Ovary (tissue), 10 donors: ENCODE measurements around the gene GATAD2A. TPM values are rescaled to one million over a fixed set of nuclear protein-coding genes. Genes with fewer than 3 reads are reported as not detected.

Experiments used
- DNase-seq, 5 donors: peaks; one replicate each; pipeline ENCODE4 v3.0.0-alpha.2; 2019 to 2020
- H3K27ac ChIP-seq, 2 donors: fragments of 200-600 bp; one replicate each; pipeline versions ENCODE4 v1.5.1 to v1.8.0; 2019 to 2022
- H3K27me3 ChIP-seq: fragments of 200-600 bp; one replicate; pipeline ENCODE4 v1.8.0; 2022
- H3K36me3 ChIP-seq: fragments of 200-600 bp; sonication (generic); one replicate; pipeline ENCODE4 v1.5.1; 2019
- H3K4me1 ChIP-seq: one replicate; pipeline ENCODE4 v1.8.1; 2013; ENCODE audit warnings: mild to moderate bottlenecking, moderate library complexity; ENCODE audit not compliant: insufficient read depth
- H3K4me3 ChIP-seq: fragments of 200-600 bp; sonication (generic); one replicate; pipeline ENCODE4 v1.5.1; 2017
- H3K9me3 ChIP-seq, 2 donors: fragments of 200-600 bp in 1 of 2; sonication (generic) in 1 of 2; one replicate each; pipeline versions ENCODE4 v1.5.1 to v1.8.1; 2013 to 2019; ENCODE audit warnings: mild to moderate bottlenecking in 1 of 2, moderate library complexity in 1 of 2
- CTCF ChIP-seq, 3 donors: fragments of 450-650 bp in 2 of 3; fragments of 200-600 bp in 1 of 3; IDR thresholded peaks; one replicate each; pipeline versions ENCODE4 v1.5.1 to v1.8.0; 2016 to 2022; ENCODE audit warnings: antibody characterized with exemption in 3 of 3, mild to moderate bottlenecking in 1 of 3
- EP300 ChIP-seq: sonication (generic); formaldehyde crosslinking; IDR thresholded peaks from one replicate; pipeline ENCODE4 v1.6.1; 2017; ENCODE audit warnings: antibody characterized with exemption
- POLR2A ChIP-seq: fragments of 450-650 bp; IDR thresholded peaks from one replicate; pipeline ENCODE4 v1.6.1; 2017; ENCODE audit warnings: antibody characterized with exemption, mild to moderate bottlenecking, moderate library complexity
- WGBS, 3 donors: extraction: QIAGEN DNeasy Blood & Tissue Kit in 1 of 3; methylation state at CpG; one replicate each; pipeline versions ENCODE4 v1.1.5 to v1.1.7; 2013 to 2017; 5-methylcytosine and 5-hydroxymethylcytosine counted together
- intact Hi-C, 4 donors: fragments of 100-400 bp; cut with DNase I; formaldehyde crosslinking; loops; one replicate each; pipeline versions ENCODE4 v1.11.0 to v1.15.1; 2022 to 2023
- long read RNA-seq, 3 donors: library from polyadenylated mRNA in 2 of 3; unstranded in 2 of 3; transcript quantifications; one replicate each; pipeline ENCODE4 v2.0.0 and lab custom pipeline, GENCODE V29; 2021 to 2026
- polyA plus RNA-seq, 2 donors: library from polyadenylated mRNA; stranded (reverse); fragments of 200-250 nt in 1 of 2; fragments of 350-450 nt in 1 of 2; fragmentation: Illumina TruSeq in 1 of 2; extraction: RNeasy Lipid Tissue Mini Kit (QIAGEN cat#74804) in 1 of 2; gene quantifications; one replicate each; pipeline ENCODE4 v1.2.3, GENCODE V29; 2013 to 2014
- total RNA-seq, 7 donors: library from RNA; depleted of rRNA in 2 of 7; stranded (reverse); fragments of >200 nt in 2 of 7; fragmentation: NEBNext Ultra II Directional in 3 of 7; extraction: Animal tissue kit (Norgen Biotek cat#: 25700) in 3 of 7; gene quantifications; one replicate each; pipeline versions ENCODE4 v1.1.0 to v1.2.4, GENCODE V29; 2016 to 2023
- donor health status: DM: no; HTN: no; CAD: no; lungs with moderate emphysema.
- donor health status: DM: no; HTN: no; CAD: no.
- donor health status: Bipolar disorder and iron deficiency.
- donor health status: DM: yes; HTN: yes; CAD: no.
- donor health status: DM: no; HTN: no; CAD: no.
- donor health status: DM: yes; HTN: yes; CAD: no.

Gene GATAD2A
- total RNA-seq (10 to 100 TPM; 10.7 to 83.0 (median 57.9) TPM), polyA plus RNA-seq (10 to 100 TPM; 13.7 to 18.9 TPM)
- long read RNA-seq, donor 1, partial matches to known transcripts = 18 of 31 reads
- long read RNA-seq, donor 1, other reads (novel, unspliced or antisense) = 13 of 31 reads
- long read RNA-seq, donor 2, full-length matches to known transcripts = 1 of 1 reads
- long read RNA-seq, donor 2, partial matches to known transcripts = 0 of 1 reads
- long read RNA-seq, donor 2, other reads (novel, unspliced or antisense) = 0 of 1 reads
- long read RNA-seq, donor 3, partial matches to known transcripts = 19 of 49 reads
- long read RNA-seq, donor 3, other reads (novel, unspliced or antisense) = 30 of 49 reads

GRCh38 chr19:19404879-19405860 is at the start of gene GATAD2A:
Gene GATAD2A (plus strand): TSS chr19:19405675. CDS start chr19:19465346, 59,671 bp downstream.
- Histone ChIP-seq H3K27me3 (no peaks in the 10 kb centered on the region), H3K4me3 (peak within 1 kb of the TSS; percentile 68), H3K9me3 (no peaks in the 10 kb centered on the region), H3K4me1 (peaks cover 11% of the 10 kb centered on the region), H3K27ac (peak within 1 kb of the TSS; percentile 45 to 78), H3K36me3 (no peaks in the 10 kb centered on the region)
- 1 to 3% (median 2%) methylated on average over 32 to 90 of the region's 90 CpGs for WGBS, 3 donors
- peak; percentile 44 for TF ChIP-seq POLR2A
- TF ChIP-seq EP300 = no peak
- TF ChIP-seq CTCF (IDR thresholded peaks at IDR 0.05) = peak in 2 of 3 donors; percentile 21 to 33
- DNase-seq = peak; percentile 92 to 97 (median 96)
- intact Hi-C loops = no loop called here

GRCh38 chr19:19356500-19356899 is 49.0 kb upstream of the GATAD2A start:
- 82 to 85% (median 85%) methylated on average over 11 of the region's 11 CpGs for WGBS, 3 donors
- H3K27me3 ChIP-seq = no peaks in the 10 kb centered on the region
- H3K27ac ChIP-seq = no peak overlapping the region
- H3K36me3 ChIP-seq = no peaks in the 10 kb centered on the region
- no peak overlapping the region for H3K4me3 ChIP-seq
- H3K4me1 ChIP-seq = no peaks in the 10 kb centered on the region
- TF ChIP-seq CTCF (IDR thresholded peaks at IDR 0.05) (no peak), EP300 (no peak), POLR2A (no peak)
- no peaks in the 10 kb centered on the region for H3K9me3 ChIP-seq
- no peak for DNase-seq
- intact Hi-C loops = loop anchor here in 1 of 4 donors (10.0 kb wide), 1 partner anchor 212 kb away; no protein-coding TSS in a partner anchor

GRCh38 chr19:19356901-19357566 is 48.4 kb upstream of the GATAD2A start:
- TF ChIP-seq POLR2A (no peak), EP300 (no peak), CTCF (IDR thresholded peaks at IDR 0.05) (no peak)
- Histone ChIP-seq H3K4me1 (no peaks in the 10 kb centered on the region), H3K27me3 (no peaks in the 10 kb centered on the region), H3K9me3 (no peaks in the 10 kb centered on the region), H3K4me3 (no peak overlapping the region), H3K27ac (no peak overlapping the region), H3K36me3 (no peaks in the 10 kb centered on the region)
- intact Hi-C loops = loop anchor here in 1 of 4 donors (10.0 kb wide), 1 partner anchor 212 kb away; no protein-coding TSS in a partner anchor
- WGBS, 3 donors = 84 to 91% (median 88%) methylated on average over 13 of the region's 13 CpGs
- no peak for DNase-seq

GRCh38 chr19:19361075-19361594 is 44.3 kb upstream of the GATAD2A start:
- 6 to 9% (median 6%) methylated on average over 14 of the region's 14 CpGs for WGBS, 3 donors
- peak; percentile 63 to 83 (median 78) for DNase-seq
- Histone ChIP-seq H3K9me3 (no peaks in the 10 kb centered on the region), H3K27me3 (no peaks in the 10 kb centered on the region), H3K4me3 (no peak overlapping the region), H3K27ac (no peak overlapping the region), H3K36me3 (no peaks in the 10 kb centered on the region), H3K4me1 (no peaks in the 10 kb centered on the region)
- TF ChIP-seq EP300 (no peak), CTCF (IDR thresholded peaks at IDR 0.05) (peak; percentile 27 to 80 (median 73)), POLR2A (no peak)
- intact Hi-C loops = no loop called here
